ENCODE results near the gene PPM1M.

Gene PPM1M

GRCh38 chr3:52216585-52217408 lies 28.8 kb upstream of the PPM1M start:
- peak; percentile 64 to 65 for DNase-seq

GRCh38 chr3:52217409-52217805 lies 28.2 kb upstream of the PPM1M start:
- no peak for DNase-seq

- no peak for DNase-seq
These were observed 27.5 kb upstream of the PPM1M start for GRCh38 chr3:52218026-52218425.

GRCh38 chr3:52218454-52218853 lies 27.1 kb upstream of the PPM1M start:
- DNase-seq: no peak

GRCh38 chr3:52218937-52219650 lies 26.5 kb upstream of the PPM1M start:
- no peak for DNase-seq

GRCh38 chr3:52220380-52221026 lies 25.1 kb upstream of the PPM1M start:
- peak; percentile 86 to 91 for DNase-seq

GRCh38 chr3:52221141-52221562 lies 24.4 kb upstream of the PPM1M start:
- no peak for DNase-seq

- peak; percentile 37 to 39 for DNase-seq
These were observed 23.8 kb upstream of the PPM1M start for GRCh38 chr3:52221563-52222318.

GRCh38 chr3:52222319-52223221 lies 23.0 kb upstream of the PPM1M start:
- no peak for DNase-seq

GRCh38 chr3:52223449-52224408 lies 21.8 kb upstream of the PPM1M start:
- DNase-seq: no peak

GRCh38 chr3:52225452-52226228 lies 19.9 kb upstream of the PPM1M start, which contains the start of gene TLR9:
Gene TLR9 (minus strand): TSS chr3:52225645. CDS start chr3:52225529, 116 bp downstream.
- no peak for DNase-seq

GRCh38 chr3:52226229-52226817 lies 19.2 kb upstream of the PPM1M start:
- no peak for DNase-seq

- DNase-seq: no peak
These were observed 18.4 kb upstream of the PPM1M start for GRCh38 chr3:52227117-52227516.

- DNase-seq: no peak
These were observed 17.8 kb upstream of the PPM1M start for GRCh38 chr3:52227766-52228165.

GRCh38 chr3:52228266-52228665 lies 17.3 kb upstream of the PPM1M start:
- DNase-seq: no peak

GRCh38 chr3:52228751-52229291 lies 16.7 kb upstream of the PPM1M start:
- DNase-seq: no peak

GRCh38 chr3:52229656-52230055 lies 15.9 kb upstream of the PPM1M start:
- no peak for DNase-seq

- DNase-seq: no peak
These were observed 15.1 kb upstream of the PPM1M start for GRCh38 chr3:52230461-52230860.
